Measurements from ENCODE around the gene TRMT1L. TPM values are rescaled to one million over a fixed set of nuclear protein-coding genes. Genes with fewer than 3 reads are reported as not detected.

Gene TRMT1L
- total RNA-seq, 1 experiment from 2014 or later: 16.9 TPM

GRCh38 chr1:185073725-185074124 lies 83.0 kb downstream of the TRMT1L start:
- no peak for DNase-seq
- Mint-ChIP-seq H3K4me1 (ENCODE audit: low read depth, unreplicated experiment) (no peaks in the 10 kb centered on the region), H3K9me3 (ENCODE audit: low read depth, unreplicated experiment) (no peaks in the 10 kb centered on the region), H3K36me3 (ENCODE audit: insufficient read depth, unreplicated experiment) (no peaks in the 10 kb centered on the region), H3K27me3 (ENCODE audit: unreplicated experiment) (no peaks in the 10 kb centered on the region), H3K4me3 (ENCODE audit: low read depth, unreplicated experiment) (no peak overlapping the region), H3K27ac (ENCODE audit: unreplicated experiment) (no peak overlapping the region)
- TF ChIP-seq CTCF (IDR thresholded peaks at IDR 0.05; ENCODE audit: unreplicated experiment): no peak
- CTCF ChIA-PET: no interaction called here
- no TSS peak for BruUV-seq (replicated peaks)
- intact Hi-C loops (cut with micrococcal nuclease; ENCODE audit: unreplicated experiment): no loop called here

- CTCF ChIA-PET: no interaction called here
- no peaks in the 10 kb centered on the region for H3K27me3 Mint-ChIP-seq (ENCODE audit: unreplicated experiment)
- peaks cover 6% of the 10 kb centered on the region for H3K4me1 Mint-ChIP-seq (ENCODE audit: low read depth, unreplicated experiment)
- no peak for TF ChIP-seq CTCF (IDR thresholded peaks at IDR 0.05; ENCODE audit: unreplicated experiment)
- no peak overlapping the region for H3K27ac Mint-ChIP-seq (ENCODE audit: unreplicated experiment)
- no peaks in the 10 kb centered on the region for H3K9me3 Mint-ChIP-seq (ENCODE audit: low read depth, unreplicated experiment)
- no TSS peak for BruUV-seq (replicated peaks)
- no peaks in the 10 kb centered on the region for H3K36me3 Mint-ChIP-seq (ENCODE audit: insufficient read depth, unreplicated experiment)
- intact Hi-C loops (cut with micrococcal nuclease; ENCODE audit: unreplicated experiment): no loop called here
- DNase-seq: no peak
- H3K4me3 Mint-ChIP-seq (ENCODE audit: low read depth, unreplicated experiment): no peak overlapping the region
Measured at GRCh38 chr1:185070051-185070450, 86.7 kb downstream of the TRMT1L start.

- no peaks in the 10 kb centered on the region for H3K27me3 Mint-ChIP-seq (ENCODE audit: unreplicated experiment)
- H3K9me3 Mint-ChIP-seq (ENCODE audit: low read depth, unreplicated experiment): no peaks in the 10 kb centered on the region
- intact Hi-C loops (cut with micrococcal nuclease; ENCODE audit: unreplicated experiment): no loop called here
- H3K27ac Mint-ChIP-seq (ENCODE audit: unreplicated experiment): no peak overlapping the region
- DNase-seq: no peak
- H3K4me3 Mint-ChIP-seq (ENCODE audit: low read depth, unreplicated experiment): no peak overlapping the region
- peaks cover 6% of the 10 kb centered on the region for H3K4me1 Mint-ChIP-seq (ENCODE audit: low read depth, unreplicated experiment)
- no peaks in the 10 kb centered on the region for H3K36me3 Mint-ChIP-seq (ENCODE audit: insufficient read depth, unreplicated experiment)
- no TSS peak for BruUV-seq (replicated peaks)
- TF ChIP-seq CTCF (IDR thresholded peaks at IDR 0.05; ENCODE audit: unreplicated experiment): no peak
- CTCF ChIA-PET: no interaction called here
Measured at GRCh38 chr1:185069202-185069772, 87.5 kb downstream of the TRMT1L start.

GRCh38 chr1:185068341-185068740 lies 88.4 kb downstream of the TRMT1L start:
- no peaks in the 10 kb centered on the region for H3K27me3 Mint-ChIP-seq (ENCODE audit: unreplicated experiment)
- intact Hi-C loops (cut with micrococcal nuclease; ENCODE audit: unreplicated experiment): no loop called here
- H3K27ac Mint-ChIP-seq (ENCODE audit: unreplicated experiment): no peak overlapping the region
- no peaks in the 10 kb centered on the region for H3K9me3 Mint-ChIP-seq (ENCODE audit: low read depth, unreplicated experiment)
- no peak overlapping the region for H3K4me3 Mint-ChIP-seq (ENCODE audit: low read depth, unreplicated experiment)
- CTCF ChIA-PET: no interaction called here
- peaks cover 6% of the 10 kb centered on the region for H3K4me1 Mint-ChIP-seq (ENCODE audit: low read depth, unreplicated experiment)
- BruUV-seq (replicated peaks): no TSS peak
- DNase-seq: no peak
- TF ChIP-seq CTCF (IDR thresholded peaks at IDR 0.05; ENCODE audit: unreplicated experiment): no peak
- no peaks in the 10 kb centered on the region for H3K36me3 Mint-ChIP-seq (ENCODE audit: insufficient read depth, unreplicated experiment)

Other genes with a start within 250 kb of the TRMT1L start
- gene NIBAN1, start 182.4 kb downstream of the TRMT1L start, total RNA-seq (2022): 12.1 and 19.5 TPM in 2 replicates
- 19.3 and 23.3 TPM in 2 replicates for gene RNF2, start 111.4 kb downstream of the TRMT1L start, total RNA-seq (2022)
- 2.6 and 2.9 TPM in 2 replicates for gene SWT1, start 214 bp upstream of the TRMT1L start, total RNA-seq (2022)
- gene IVNS1ABP, start 160.3 kb upstream of the TRMT1L start, total RNA-seq (2022): 121 and 135 TPM in 2 replicates

Data from Calu3 (cell line).